Endodermal cell (in vitro differentiated cells): Measurements from ENCODE around the gene PDZD4. TPM values are rescaled to one million over a fixed set of nuclear protein-coding genes. Genes with fewer than 3 reads are reported as not detected.

ENCODE experiments used
- DNase-seq: peaks from one replicate; pipeline ENCODE4 v3.0.0-alpha.2; 2017
- H3K27ac ChIP-seq: 2 replicates; pipeline ENCODE4 v1.5.1; 2013; ENCODE audit warnings: mild to moderate bottlenecking, low read depth, low read length, moderate library complexity
- H3K27me3 ChIP-seq: 2 replicates; pipeline ENCODE4 v1.6.1; 2013; ENCODE audit warnings: mild to moderate bottlenecking, low read length, moderate library complexity; ENCODE audit not compliant: insufficient read depth, control insufficient read depth, poor library complexity, severe bottlenecking
- H3K36me3 ChIP-seq: 2 replicates; pipeline ENCODE4 v1.7.0; 2013; ENCODE audit warnings: mild to moderate bottlenecking, low read length, moderate library complexity; ENCODE audit not compliant: control insufficient read depth, insufficient read depth
- H3K4me1 ChIP-seq: one replicate; pipeline ENCODE4 v1.7.0; 2013; ENCODE audit warnings: low read length; ENCODE audit not compliant: control insufficient read depth, insufficient read depth
- H3K4me3 ChIP-seq: 2 replicates; pipeline ENCODE4 v1.5.1; 2013; ENCODE audit warnings: mild to moderate bottlenecking, low read length, moderate library complexity
- H3K9ac ChIP-seq: 2 replicates; pipeline ENCODE4 v1.6.1; 2013; ENCODE audit warnings: mild to moderate bottlenecking, low read length, moderate library complexity; ENCODE audit not compliant: poor library complexity, severe bottlenecking; ENCODE audit errors: extremely low read depth
- H3K9me3 ChIP-seq: 2 replicates; pipeline ENCODE4 v1.6.1; 2013; ENCODE audit warnings: mild to moderate bottlenecking, low read length, moderate library complexity; ENCODE audit not compliant: control insufficient read depth
- H3K27ac Mint-ChIP-seq: 2 replicates; pipeline ENCODE4 v1.8.0; 2020; ENCODE audit warnings: mixed read lengths
- H3K27me3 Mint-ChIP-seq: 2 replicates; pipeline ENCODE4 v1.8.0; 2021; ENCODE audit warnings: mild to moderate bottlenecking, mixed read lengths; ENCODE audit not compliant: insufficient read depth
- H3K36me3 Mint-ChIP-seq: 2 replicates; pipeline ENCODE4 v1.8.0; 2020; ENCODE audit warnings: low read depth, mixed read lengths
- H3K4me1 Mint-ChIP-seq: 2 replicates; pipeline ENCODE4 v1.8.0; 2020; ENCODE audit warnings: mixed read lengths
- H3K4me3 Mint-ChIP-seq: 2 replicates; pipeline ENCODE4 v1.8.0; 2020; ENCODE audit warnings: mild to moderate bottlenecking, moderate library complexity, mixed read lengths
- H3K9me3 Mint-ChIP-seq: 2 replicates; pipeline ENCODE4 v1.8.0; 2020; ENCODE audit warnings: mild to moderate bottlenecking, mixed read lengths
- CTCF ChIP-seq: fragments of 200-600 bp; sonication (generic); conservative IDR thresholded peaks from 2 replicates; pipeline ENCODE4 v1.5.0; 2021; ENCODE audit warnings: antibody characterized with exemption, mild to moderate bottlenecking
- WGBS, 2 experiments: methylation state at CpG; one replicate each; pipeline versions ENCODE4 v1.1.5 to v1.1.7; 2013; ENCODE audit warnings: missing lambda C conversion rate in 2 of 2, mixed read lengths in 1 of 2; ENCODE audit not compliant: insufficient coverage in 1 of 2, insufficient read length in 1 of 2; 5-methylcytosine and 5-hydroxymethylcytosine counted together
- total RNA-seq, 2 donors: library from RNA; stranded (reverse); fragmentation: NEBNext Ultra II Directional in 1 of 2; extraction: Animal tissue kit (Norgen Biotek cat#: 25700) in 1 of 2; gene quantifications; 2 replicates in 1 of 2; 3 replicates in 1 of 2; pipeline ENCODE4 v1.2.1, GENCODE V29; 2021

Gene PDZD4
- total RNA-seq, 2 donors from 2014 or later: 30.1 to 68.3 TPM

- no peaks in the 10 kb centered on the region for H3K27me3 Mint-ChIP-seq
- peak; percentile 40 for DNase-seq
- H3K9ac ChIP-seq: no peak overlapping the region
- H3K9me3 ChIP-seq: no peaks in the 10 kb centered on the region
- no peak overlapping the region for H3K4me3 Mint-ChIP-seq
- H3K9me3 Mint-ChIP-seq: peaks cover 61% of the 10 kb centered on the region
- peaks cover 5% of the 10 kb centered on the region for H3K36me3 Mint-ChIP-seq
- H3K4me1 Mint-ChIP-seq: peaks cover 12% of the 10 kb centered on the region
- no peaks in the 10 kb centered on the region for H3K36me3 ChIP-seq
- H3K4me1 ChIP-seq: no peaks in the 10 kb centered on the region
- TF ChIP-seq CTCF: no peak
- H3K27me3 ChIP-seq: no peaks in the 10 kb centered on the region
- no peak overlapping the region for H3K4me3 ChIP-seq
- no peak overlapping the region for H3K27ac ChIP-seq
- 93 to 100% methylated on average over 2 to 8 of the region's 8 CpGs for WGBS, 2 experiments
- no peak overlapping the region for H3K27ac Mint-ChIP-seq
Observed at GRCh38 chrX:153825042-153825441, 5.3 kb downstream of the PDZD4 start.

- peaks cover 15% of the 10 kb centered on the region for H3K4me1 Mint-ChIP-seq
- no peaks in the 10 kb centered on the region for H3K27me3 Mint-ChIP-seq
- DNase-seq: peak; percentile 29
- Histone ChIP-seq H3K4me3 (no peak overlapping the region), H3K9ac (no peak overlapping the region), H3K27ac (no peak overlapping the region), H3K36me3 (no peaks in the 10 kb centered on the region), H3K4me1 (no peaks in the 10 kb centered on the region), H3K27me3 (no peaks in the 10 kb centered on the region), H3K9me3 (no peaks in the 10 kb centered on the region)
- no peak for TF ChIP-seq CTCF
- peaks cover 5% of the 10 kb centered on the region for H3K36me3 Mint-ChIP-seq
- H3K27ac Mint-ChIP-seq: no peak overlapping the region
- no peak overlapping the region for H3K4me3 Mint-ChIP-seq
- 98 to 100% methylated on average over 4 to 10 of the region's 10 CpGs for WGBS, 2 experiments
- H3K9me3 Mint-ChIP-seq: peaks cover 67% of the 10 kb centered on the region
Observed at GRCh38 chrX:153824348-153824747, 6.0 kb downstream of the PDZD4 start.

GRCh38 chrX:153821066-153821465 lies 9.3 kb downstream of the PDZD4 start:
- Histone ChIP-seq H3K4me1 (no peaks in the 10 kb centered on the region), H3K36me3 (no peaks in the 10 kb centered on the region), H3K27ac (no peak overlapping the region), H3K27me3 (no peaks in the 10 kb centered on the region), H3K9me3 (no peaks in the 10 kb centered on the region), H3K9ac (no peak overlapping the region), H3K4me3 (no peak overlapping the region)
- no peak for DNase-seq
- no peak for TF ChIP-seq CTCF
- Mint-ChIP-seq H3K27me3 (no peaks in the 10 kb centered on the region), H3K27ac (peak overlapping the region; percentile 26), H3K4me1 (peaks cover 3% of the 10 kb centered on the region), H3K36me3 (no peaks in the 10 kb centered on the region), H3K4me3 (no peak overlapping the region), H3K9me3 (peaks cover 71% of the 10 kb centered on the region)
- WGBS, 2 experiments: 84 to 93% methylated on average over 2 to 9 of the region's 9 CpGs
